Measurements from ENCODE around the gene PXDN. TPM values are rescaled to one million over a fixed set of nuclear protein-coding genes. Genes with fewer than 3 reads are reported as not detected.
"Not testable (repeated sequence)": the region's sequence is repeated elsewhere in the genome, so short reads cannot be mapped to it uniquely, and the experiment has no call there.

The PXDN gene
- total and polyA plus RNA-seq, 9 of the 15 experiments (the other 6 are each of a cell fraction or from before 2014, with no cell fraction given) = 0.49 TPM; not detected in 8

GRCh38 chr2:1716441-1716840 is 27.9 kb downstream of the PXDN start (continued):
- no peak for TF ChIP-seq CHD7 (IDR thresholded peaks at IDR 0.05; ENCODE audit: low read depth, low read length)

- DNase-seq (ENCODE audit: extremely low read depth in 1 of 4, low spot score in 3 of 4); H3K36me3 ChIP-seq (ENCODE audit: control insufficient read depth, insufficient read depth, low read length); H3K9me1 ChIP-seq (ENCODE audit: control insufficient read depth, insufficient read depth, low read length); H3K9ac ChIP-seq (ENCODE audit: insufficient read depth in 1 of 2, low read depth in 2 of 2, low read length in 2 of 2); intact Hi-C loops (cut with micrococcal nuclease); H4K20me1 ChIP-seq (replicated peaks; ENCODE audit: control insufficient read depth, insufficient read depth, low read length); H3K4me3 ChIP-seq; H3K79me2 ChIP-seq (ENCODE audit: control insufficient read depth, insufficient read depth, low read length); H3K9me3 ChIP-seq (replicated peaks; ENCODE audit: control insufficient read depth, insufficient read depth, low read depth, low read length); H3K27ac ChIP-seq (ENCODE audit: extremely low read depth, low read depth, low read length); H3K4me1 ChIP-seq (replicated peaks in 1 of 2; ENCODE audit: control insufficient read depth in 2 of 2, insufficient read depth in 2 of 2, low read length in 2 of 2); FAIRE-seq; ATAC-seq; H2AFZ ChIP-seq (ENCODE audit: low read depth, low read length); CTCF ChIA-PET (ENCODE audit: low intra/inter-chr PET ratio); BruUV-seq (replicated peaks); POLR2A ChIA-PET; in situ Hi-C loops (cut with MboI); H3K4me2 ChIP-seq (ENCODE audit: insufficient read depth, low read length): not testable (repeated sequence)
- peaks cover 0 to 34% of the 10 kb centered on the region in 2 experiments; a peak in 2 of 5 replicates for H3K27me3 ChIP-seq (ENCODE audit: control insufficient read depth in 2 of 2, insufficient read depth in 2 of 2, low read length in 2 of 2)
- WGBS (ENCODE audit: insufficient coverage, low coverage, missing lambda C conversion rate) = 0% methylated on average over 2 of the region's 2 CpGs
Measured at GRCh38 chr2:1716014-1716305, 28.4 kb downstream of the PXDN start.

Data from K562 (cell line).